Stimulated activated CD4-positive, alpha-beta T cell treated with anti-CD3 and anti-CD28 coated beads, Interleukin-1b, Interleukin-23, amount 100 ng/mL, for 4 hours (primary cell): ENCODE results near the gene LDLRAD4.

ENCODE experiments used
- DNase-seq, 2 donors: peaks; one replicate each; pipeline ENCODE4 v3.0.0-alpha.2; 2020; ENCODE audit warnings: low read depth in 2 of 2

Gene LDLRAD4

GRCh38 chr18:13265008-13265910 is 46.7 kb downstream of the LDLRAD4 start:
- no peak for DNase-seq

- DNase-seq, result no peak
Observed at GRCh38 chr18:13265911-13266217, 47.3 kb downstream of the LDLRAD4 start.

- DNase-seq, result no peak
Observed at GRCh38 chr18:13266218-13267100, 47.9 kb downstream of the LDLRAD4 start.

- no peak for DNase-seq
Observed at GRCh38 chr18:13267431-13267873, 48.9 kb downstream of the LDLRAD4 start.

GRCh38 chr18:13268158-13269012 is 49.8 kb downstream of the LDLRAD4 start:
- no peak for DNase-seq

- no peak for DNase-seq
Observed at GRCh38 chr18:13269013-13269280, 50.4 kb downstream of the LDLRAD4 start.

- DNase-seq, result no peak
Observed at GRCh38 chr18:13269521-13270011, 51.0 kb downstream of the LDLRAD4 start.

GRCh38 chr18:13270279-13270855 is 51.8 kb downstream of the LDLRAD4 start:
- no peak for DNase-seq

- DNase-seq, result no peak
Observed at GRCh38 chr18:13271302-13271911, 52.8 kb downstream of the LDLRAD4 start.

- no peak for DNase-seq
Observed at GRCh38 chr18:13272416-13272815, 53.9 kb downstream of the LDLRAD4 start.

- DNase-seq, result no peak
Observed at GRCh38 chr18:13273800-13274199, 55.2 kb downstream of the LDLRAD4 start.

- DNase-seq, result no peak
Observed at GRCh38 chr18:13275075-13275474, 56.5 kb downstream of the LDLRAD4 start.

GRCh38 chr18:13276530-13277520 is 58.3 kb downstream of the LDLRAD4 start:
- no peak for DNase-seq

GRCh38 chr18:13278062-13278630 is 59.6 kb downstream of the LDLRAD4 start:
- DNase-seq, result no peak

GRCh38 chr18:13279181-13280069 is 60.9 kb downstream of the LDLRAD4 start:
- peak; percentile 38 to 39 for DNase-seq

GRCh38 chr18:13280070-13280795 is 61.7 kb downstream of the LDLRAD4 start:
- DNase-seq, result no peak

GRCh38 chr18:13281406-13281805 is 62.8 kb downstream of the LDLRAD4 start:
- DNase-seq, result no peak

GRCh38 chr18:13283746-13284145 is 65.2 kb downstream of the LDLRAD4 start:
- DNase-seq, result no peak
